Measurements from ENCODE around the gene SYS1. TPM values are rescaled to one million over a fixed set of nuclear protein-coding genes. Genes with fewer than 3 reads are reported as not detected.
"Not testable (repeated sequence)": the region's sequence is repeated elsewhere in the genome, so short reads cannot be mapped to it uniquely, and the experiment has no call there.

SYS1 gene
- total and polyA plus RNA-seq, 12 donors = 16.0 to 83.2 (median 32.9) TPM

- H3K4me1 ChIP-seq (replicated peaks in 1 of 2) = peaks cover 38 to 45% of the 10 kb centered on the region in 2 donors
- H3K9me3 ChIP-seq (replicated peaks in 1 of 3) = no peaks in the 10 kb centered on the region
- peak; percentile 94 to 96 for TF ChIP-seq POLR2A (IDR thresholded peaks at IDR 0.05)
- TF ChIP-seq CTCF (IDR thresholded peaks at IDR 0.05) = no peak
- DNase-seq = peak; percentile 70 to 83 (median 79)
- 1 to 13% (median 4%) methylated on average over 1 to 77 of the region's 77 CpGs for WGBS, 4 donors
- H3K27ac ChIP-seq = peak within 1 kb of the TSS; percentile 66 to 98 (median 94)
- H3K4me3 ChIP-seq = peak within 1 kb of the TSS; percentile 63 to 86 (median 76)
- H3K36me3 ChIP-seq (replicated peaks in 1 of 2) = no peaks in the 10 kb centered on the region
- no peaks in the 10 kb centered on the region for H3K27me3 ChIP-seq
- intact Hi-C loops (cut with DNase I) = no loop called here
Measured at GRCh38 chr20:45347936-45348778, 14.8 kb upstream of the SYS1 start, which contains the start of gene SDC4. TSS of gene SDC4 (minus strand) at chr20:45348424. CDS start at chr20:45348384, 40 bp downstream.

GRCh38 chr20:45350217-45350616 is 12.7 kb upstream of the SYS1 start:
- Histone ChIP-seq H3K36me3 (replicated peaks in 1 of 2) (no peaks in the 10 kb centered on the region), H3K4me3 (no peak overlapping the region), H3K9me3 (replicated peaks in 1 of 3) (no peaks in the 10 kb centered on the region), H3K4me1 (replicated peaks in 1 of 2) (peaks cover 26 to 33% of the 10 kb centered on the region in 2 donors), H3K27me3 (no peaks in the 10 kb centered on the region), H3K27ac (no peak overlapping the region)
- WGBS, 4 donors = 56 to 73% (median 67%) methylated on average over 1 of the region's 1 CpG
- DNase-seq = no peak
- TF ChIP-seq POLR2A (IDR thresholded peaks at IDR 0.05) (no peak), CTCF (IDR thresholded peaks at IDR 0.05) (no peak)
- intact Hi-C loops (cut with DNase I) = no loop called here

- 85 to 93% (median 88%) methylated on average over 10 of the region's 10 CpGs for WGBS, 4 donors
- H3K4me3 ChIP-seq; H3K27me3 ChIP-seq; H3K36me3 ChIP-seq (replicated peaks in 1 of 2); DNase-seq; H3K9me3 ChIP-seq (replicated peaks in 1 of 3); intact Hi-C loops (cut with DNase I); H3K27ac ChIP-seq: not testable (repeated sequence)
- peaks cover 23 to 33% of the 10 kb centered on the region in 2 donors for H3K4me1 ChIP-seq (replicated peaks in 1 of 2)
Measured at GRCh38 chr20:45350795-45351194, 12.2 kb upstream of the SYS1 start.

- no peak overlapping the region for H3K4me3 ChIP-seq
- H3K9me3 ChIP-seq (replicated peaks in 1 of 3) = no peaks in the 10 kb centered on the region
- peaks cover 12 to 24% of the 10 kb centered on the region in 2 donors for H3K4me1 ChIP-seq (replicated peaks in 1 of 2)
- DNase-seq = no peak
- no peak overlapping the region for H3K27ac ChIP-seq
- WGBS, 4 donors = 87 to 88% (median 87%) methylated on average over 3 of the region's 3 CpGs
- intact Hi-C loops (cut with DNase I) = no loop called here
- no peaks in the 10 kb centered on the region for H3K36me3 ChIP-seq (replicated peaks in 1 of 2)
- TF ChIP-seq POLR2A (IDR thresholded peaks at IDR 0.05) = no peak
- TF ChIP-seq CTCF (IDR thresholded peaks at IDR 0.05) = no peak
- no peaks in the 10 kb centered on the region for H3K27me3 ChIP-seq
Measured at GRCh38 chr20:45352729-45353128, 10.2 kb upstream of the SYS1 start.

Data from adrenal gland (tissue), 12 donors.